ENCODE results near the gene PCDHGB5. TPM values are rescaled to one million over a fixed set of nuclear protein-coding genes. Genes with fewer than 3 reads are reported as not detected.

The PCDHGB5 gene
- polyA plus RNA-seq, 1 of the 3 experiments (the other 2 are of a cell fraction) = 0.15 TPM

DNA sequence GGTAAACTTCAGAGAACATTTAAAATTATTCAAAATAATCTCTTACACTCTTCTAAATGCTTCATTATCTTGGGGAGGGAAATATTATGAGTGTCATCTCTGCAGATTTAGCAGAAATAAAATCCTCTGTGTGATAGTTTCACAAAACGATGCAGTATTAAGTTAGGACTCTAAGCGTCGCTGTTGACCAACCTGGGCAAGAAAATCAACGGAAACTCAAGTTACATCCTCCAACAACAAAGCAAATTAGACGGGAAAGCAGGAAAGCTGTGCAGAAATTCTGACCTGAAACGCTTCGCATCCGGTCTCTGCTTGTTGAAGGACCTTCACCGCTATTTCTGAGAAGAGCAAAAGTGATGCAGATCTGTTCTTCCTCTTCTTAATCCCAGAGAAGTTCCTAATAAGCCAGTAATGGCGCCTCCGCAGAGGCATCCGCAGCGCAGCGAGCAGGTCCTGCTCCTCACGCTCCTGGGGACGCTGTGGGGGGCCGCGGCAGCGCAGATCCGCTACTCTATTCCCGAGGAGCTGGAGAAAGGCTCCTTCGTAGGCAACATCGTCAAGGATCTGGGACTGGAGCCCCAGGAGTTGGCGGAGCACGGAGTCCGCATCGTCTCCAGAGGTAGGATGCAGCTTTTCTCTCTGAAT, 24.0 kb upstream of the PCDHGB5 start, which contains the start of gene PCDHGA6:
Gene PCDHGA6, plus strand, starts transcription at position 219 of the 645 bp plus-strand sequence. Its CDS starts 193 bp downstream, at position 412.
- 67% methylated on average over 27 of the region's 27 CpGs for WGBS (ENCODE audit: low lambda C conversion rate)
- no peaks in the 10 kb centered on the region for H4K20me1 ChIP-seq (ENCODE audit: insufficient read depth)
- no peaks in the 10 kb centered on the region for H3K4me1 ChIP-seq (ENCODE audit: control insufficient read depth in 1 of 2, insufficient read depth in 2 of 2, low read depth in 1 of 2, low read length in 1 of 2)
- CTCF ChIA-PET = interaction anchor here (0.9 to 1.8 kb wide), 5 partner anchors 12 to 193 kb away, joined by 3 to 8 read pairs (median 4); partner anchors contain the start of gene PCDHB14
- no peak within 1 kb of the TSS for H3K4me2 ChIP-seq
- no peak within 1 kb of the TSS for H2AFZ ChIP-seq (ENCODE audit: low read depth)
- DNase-seq = no peak
- H3K27me3 ChIP-seq (ENCODE audit: insufficient read depth) = no peaks in the 10 kb centered on the region
- H3K27ac ChIP-seq (ENCODE audit: low read depth in 2 of 2, low read length in 1 of 2) = no peak within 1 kb of the TSS
- no peak within 1 kb of the TSS for H3K9ac ChIP-seq
- H3K79me2 ChIP-seq (ENCODE audit: insufficient read depth) = no peaks in the 10 kb centered on the region
- POLR2A ChIA-PET = no interaction called here
- TF ChIP-seq RAD21 (IDR thresholded peaks at IDR 0.05; ENCODE audit: low read length) = peak; percentile 45
- TF ChIP-seq, protein P1, sequence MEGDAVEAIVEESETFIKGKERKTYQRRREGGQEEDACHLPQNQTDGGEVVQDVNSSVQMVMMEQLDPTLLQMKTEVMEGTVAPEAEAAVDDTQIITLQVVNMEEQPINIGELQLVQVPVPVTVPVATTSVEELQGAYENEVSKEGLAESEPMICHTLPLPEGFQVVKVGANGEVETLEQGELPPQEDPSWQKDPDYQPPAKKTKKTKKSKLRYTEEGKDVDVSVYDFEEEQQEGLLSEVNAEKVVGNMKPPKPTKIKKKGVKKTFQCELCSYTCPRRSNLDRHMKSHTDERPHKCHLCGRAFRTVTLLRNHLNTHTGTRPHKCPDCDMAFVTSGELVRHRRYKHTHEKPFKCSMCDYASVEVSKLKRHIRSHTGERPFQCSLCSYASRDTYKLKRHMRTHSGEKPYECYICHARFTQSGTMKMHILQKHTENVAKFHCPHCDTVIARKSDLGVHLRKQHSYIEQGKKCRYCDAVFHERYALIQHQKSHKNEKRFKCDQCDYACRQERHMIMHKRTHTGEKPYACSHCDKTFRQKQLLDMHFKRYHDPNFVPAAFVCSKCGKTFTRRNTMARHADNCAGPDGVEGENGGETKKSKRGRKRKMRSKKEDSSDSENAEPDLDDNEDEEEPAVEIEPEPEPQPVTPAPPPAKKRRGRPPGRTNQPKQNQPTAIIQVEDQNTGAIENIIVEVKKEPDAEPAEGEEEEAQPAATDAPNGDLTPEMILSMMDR (IDR thresholded peaks at IDR 0.05) = peak; percentile 52
- TF ChIP-seq, protein P2, sequence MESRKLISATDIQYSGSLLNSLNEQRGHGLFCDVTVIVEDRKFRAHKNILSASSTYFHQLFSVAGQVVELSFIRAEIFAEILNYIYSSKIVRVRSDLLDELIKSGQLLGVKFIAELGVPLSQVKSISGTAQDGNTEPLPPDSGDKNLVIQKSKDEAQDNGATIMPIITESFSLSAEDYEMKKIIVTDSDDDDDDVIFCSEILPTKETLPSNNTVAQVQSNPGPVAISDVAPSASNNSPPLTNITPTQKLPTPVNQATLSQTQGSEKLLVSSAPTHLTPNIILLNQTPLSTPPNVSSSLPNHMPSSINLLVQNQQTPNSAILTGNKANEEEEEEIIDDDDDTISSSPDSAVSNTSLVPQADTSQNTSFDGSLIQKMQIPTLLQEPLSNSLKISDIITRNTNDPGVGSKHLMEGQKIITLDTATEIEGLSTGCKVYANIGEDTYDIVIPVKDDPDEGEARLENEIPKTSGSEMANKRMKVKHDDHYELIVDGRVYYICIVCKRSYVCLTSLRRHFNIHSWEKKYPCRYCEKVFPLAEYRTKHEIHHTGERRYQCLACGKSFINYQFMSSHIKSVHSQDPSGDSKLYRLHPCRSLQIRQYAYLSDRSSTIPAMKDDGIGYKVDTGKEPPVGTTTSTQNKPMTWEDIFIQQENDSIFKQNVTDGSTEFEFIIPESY (IDR thresholded peaks at IDR 0.05; ENCODE audit: borderline replicate concordance, low read depth) = no peak
- no peak for TF ChIP-seq NFIC (IDR thresholded peaks at IDR 0.05; ENCODE audit: borderline replicate concordance)
- no peak for TF ChIP-seq RFX5 (IDR thresholded peaks at IDR 0.05; ENCODE audit: low read length)
- H3K9me3 ChIP-seq = no peaks in the 10 kb centered on the region; the same call in 1 of the 2 replicates
- no peaks in the 10 kb centered on the region for H3K9me2 ChIP-seq
- H3F3A ChIP-seq (replicated peaks; ENCODE audit: insufficient read depth) = no peaks in the 10 kb centered on the region
- H3K36me3 ChIP-seq (replicated peaks in 1 of 2; ENCODE audit: control insufficient read depth in 1 of 2, insufficient read depth in 2 of 2, low read length in 1 of 2) = peaks cover 0 to 14% of the 10 kb centered on the region in 2 experiments
- H3K4me3 ChIP-seq (ENCODE audit: low read depth in 2 of 2, low read length in 1 of 2) = no peak within 1 kb of the TSS; a peak in 1 of 4 replicates

DNA sequence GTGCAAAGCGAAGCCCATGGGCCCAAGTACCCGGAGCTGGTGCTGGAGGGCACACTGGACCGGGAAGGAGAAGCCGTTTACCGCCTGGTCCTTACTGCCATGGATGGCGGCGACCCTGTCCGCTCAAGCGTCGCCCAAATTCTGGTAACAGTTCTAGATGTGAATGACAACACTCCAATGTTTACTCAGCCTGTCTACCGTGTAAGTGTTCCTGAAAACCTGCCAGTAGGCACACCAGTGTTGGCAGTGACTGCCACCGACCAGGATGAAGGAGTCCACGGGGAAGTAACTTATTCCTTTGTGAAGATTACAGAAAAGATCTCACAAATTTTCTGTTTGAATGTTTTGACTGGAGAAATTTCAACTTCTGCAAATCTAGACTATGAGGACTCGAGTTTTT, 23.1 kb upstream of the PCDHGB5 start:
- Histone ChIP-seq H3K9me2 (no peaks in the 10 kb centered on the region), H3K27ac (ENCODE audit: low read depth in 2 of 2, low read length in 1 of 2) (no peak overlapping the region), H3K4me1 (ENCODE audit: control insufficient read depth in 1 of 2, insufficient read depth in 2 of 2, low read depth in 1 of 2, low read length in 1 of 2) (no peaks in the 10 kb centered on the region), H3K36me3 (replicated peaks in 1 of 2; ENCODE audit: control insufficient read depth in 1 of 2, insufficient read depth in 2 of 2, low read length in 1 of 2) (peaks cover 0 to 14% of the 10 kb centered on the region in 2 experiments), H3K4me3 (ENCODE audit: low read depth in 2 of 2, low read length in 1 of 2) (no peak overlapping the region), H4K20me1 (ENCODE audit: insufficient read depth) (no peaks in the 10 kb centered on the region), H3F3A (replicated peaks; ENCODE audit: insufficient read depth) (no peaks in the 10 kb centered on the region), H3K79me2 (ENCODE audit: insufficient read depth) (no peaks in the 10 kb centered on the region), H3K9me3 (no peaks in the 10 kb centered on the region; the same call in 1 of the 2 replicates), H3K4me2 (no peak overlapping the region), H3K9ac (no peak overlapping the region), H3K27me3 (ENCODE audit: insufficient read depth) (no peaks in the 10 kb centered on the region), H2AFZ (ENCODE audit: low read depth) (no peak overlapping the region)
- POLR2A ChIA-PET = no interaction called here
- WGBS (ENCODE audit: low lambda C conversion rate) = 69% methylated on average over 14 of the region's 14 CpGs
- CTCF ChIA-PET = interaction anchor here (0.7 to 1.8 kb wide), 6 partner anchors 12 to 193 kb away, joined by 3 to 8 read pairs (median 4); partner anchors contain the start of gene PCDHB14
- DNase-seq = no peak
- TF ChIP-seq GABPA (IDR thresholded peaks at IDR 0.05; ENCODE audit: low read depth) = no peak
- TF ChIP-seq FOSL2 (IDR thresholded peaks at IDR 0.05; ENCODE audit: borderline replicate concordance, low read depth) = no peak
- no peak for TF ChIP-seq JUND (IDR thresholded peaks at IDR 0.05)
- no peak for TF ChIP-seq RAD21 (IDR thresholded peaks at IDR 0.05; ENCODE audit: low read length)
- TF ChIP-seq, protein P3, sequence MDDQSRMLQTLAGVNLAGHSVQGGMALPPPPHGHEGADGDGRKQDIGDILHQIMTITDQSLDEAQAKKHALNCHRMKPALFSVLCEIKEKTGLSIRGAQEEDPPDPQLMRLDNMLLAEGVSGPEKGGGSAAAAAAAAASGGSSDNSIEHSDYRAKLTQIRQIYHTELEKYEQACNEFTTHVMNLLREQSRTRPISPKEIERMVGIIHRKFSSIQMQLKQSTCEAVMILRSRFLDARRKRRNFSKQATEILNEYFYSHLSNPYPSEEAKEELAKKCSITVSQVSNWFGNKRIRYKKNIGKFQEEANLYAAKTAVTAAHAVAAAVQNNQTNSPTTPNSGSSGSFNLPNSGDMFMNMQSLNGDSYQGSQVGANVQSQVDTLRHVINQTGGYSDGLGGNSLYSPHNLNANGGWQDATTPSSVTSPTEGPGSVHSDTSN (IDR thresholded peaks at IDR 0.05) = no peak
- TF ChIP-seq, protein P4, sequence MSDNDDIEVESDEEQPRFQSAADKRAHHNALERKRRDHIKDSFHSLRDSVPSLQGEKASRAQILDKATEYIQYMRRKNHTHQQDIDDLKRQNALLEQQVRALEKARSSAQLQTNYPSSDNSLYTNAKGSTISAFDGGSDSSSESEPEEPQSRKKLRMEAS (IDR thresholded peaks at IDR 0.05; ENCODE audit: low read depth) = no peak
- no peak for TF ChIP-seq YY1 (IDR thresholded peaks at IDR 0.05; ENCODE audit: low read depth)

Data from SK-N-SH (cell line).